IMR-90 (cell line): ENCODE results near the gene PKDCC.

Experiments used
- CEBPB ChIP-seq: IDR thresholded peaks from 2 replicates; pipeline ENCODE4 v1.6.1; 2012; ENCODE audit warnings: low read depth, low read length, improper control_type of control experiment
- CTCF ChIP-seq: conservative IDR thresholded peaks from 2 replicates; pipeline ENCODE4 v1.5.1; 2012; ENCODE audit warnings: mild to moderate bottlenecking, low read depth, low read length, improper control_type of control experiment
- FOS ChIP-seq: fragments of 150-350 bp; IDR thresholded peaks from 2 replicates; pipeline ENCODE4 v1.6.1; 2016; ENCODE audit warnings: low read depth, low read length
- NFE2L2 ChIP-seq: fragments of 150-350 bp; IDR thresholded peaks from 2 replicates; pipeline ENCODE4 v1.6.1; 2016; ENCODE audit warnings: low read depth, mild to moderate bottlenecking, low read length
- POLR2A ChIP-seq: IDR thresholded peaks from 2 replicates; pipeline ENCODE4 v1.6.1; 2012; ENCODE audit warnings: mild to moderate bottlenecking, low read depth, low read length
- SMC3 ChIP-seq: fragments of 150-350 bp; IDR thresholded peaks from 2 replicates; pipeline ENCODE4 v1.6.1; 2016; ENCODE audit warnings: low read depth, mild to moderate bottlenecking, antibody characterized with exemption, low read length, moderate library complexity
- USF2 ChIP-seq: fragments of 150-350 bp; IDR thresholded peaks from 2 replicates; pipeline ENCODE4 v1.6.1; 2017; ENCODE audit warnings: mild to moderate bottlenecking, antibody characterized with exemption, low read length, low read depth

DNA sequence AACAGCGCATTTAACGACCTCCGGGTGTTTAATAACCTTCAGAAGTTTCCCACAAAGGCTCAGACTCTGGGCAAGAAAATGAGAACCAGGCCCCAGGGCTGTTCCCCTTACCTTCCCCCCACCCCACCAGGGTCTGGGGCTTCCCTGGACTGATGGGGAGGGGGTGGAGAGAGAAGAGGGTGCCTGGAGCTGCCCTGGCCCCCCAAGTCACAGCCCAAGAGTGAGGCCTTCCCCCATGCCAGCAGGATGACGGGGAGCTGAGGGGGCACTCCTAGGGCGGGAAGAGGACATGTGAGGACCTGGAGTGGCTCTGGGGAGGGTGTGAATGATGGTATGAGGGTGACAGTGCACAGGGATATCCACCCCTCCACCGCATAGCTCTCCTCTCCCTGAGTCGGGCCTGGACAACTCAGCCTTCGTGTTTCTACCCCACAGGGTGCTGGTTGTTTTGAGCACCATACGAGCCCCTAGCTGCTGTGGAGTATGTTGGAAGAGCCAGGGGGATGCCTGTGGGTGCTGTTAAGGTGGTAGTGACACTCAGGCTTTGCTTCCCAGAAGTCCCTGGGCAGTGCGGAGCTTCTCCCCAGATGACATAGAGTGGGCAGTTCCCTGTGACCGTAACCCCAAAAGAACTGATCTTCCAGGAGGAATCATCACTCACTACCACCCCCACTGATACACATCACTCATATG is 3.9 kb downstream of the PKDCC start:
- TF ChIP-seq POLR2A (no peak), CTCF (no peak), USF2 (no peak), FOS (no peak), SMC3 (no peak), NFE2L2 (no peak), CEBPB (no peak)
